A549 (cell line): ENCODE results near the gene ADAMTS2. TPM values are rescaled to one million over a fixed set of nuclear protein-coding genes. Genes with fewer than 3 reads are reported as not detected.

Experiments used
- ATAC-seq, 2 experiments: fragments of 200-7000 bp in 1 of 2; fragments of >200 bp in 1 of 2; cut with Nextera tagmentation in 1 of 2; cut with Tn5 transposase in 1 of 2; 3 replicates each; pipeline versions ENCODE4 v1.8.0 to v1.9.1; 2018 to 2020; ENCODE audit warnings: mild to moderate bottlenecking in 1 of 2, moderate library complexity in 1 of 2
- CTCF ChIA-PET: fragments of 300-600 bp; sonication (Branson Sonifier 250); formaldehyde crosslinking; extraction: SDS; loops from one replicate; lab custom pipeline; 2021; ENCODE audit warnings: antibody characterized with exemption, inconsistent platforms; lab: Yijun Ruan, JAX
- POLR2A ChIA-PET: fragments of 350-600 bp; formaldehyde crosslinking; extraction: SDS; loops from one replicate; lab custom pipeline; 2021; ENCODE audit warnings: antibody characterized with exemption, inconsistent platforms; lab: Yijun Ruan, JAX
- DNase-seq, 2 experiments: peaks; one replicate each; pipeline versions ENCODE4 v3.0.0 to v3.0.0-alpha.2; 2011 to 2016; ENCODE audit warnings: low read depth in 1 of 2, low spot score in 1 of 2
- FAIRE-seq: peaks from 2 replicates; lab custom pipeline; 2011; peaks lifted over from hg19 to GRCh38; lab: Jason Lieb, UNC
- H3K27ac ChIP-seq, 2 experiments: fragments of >200 bp; sonication (Bioruptor Twin); formaldehyde crosslinking; 3 replicates each; pipeline ENCODE4 v1.5.1; 2016 to 2017
- H3K4me1 ChIP-seq: fragments of >200 bp; sonication (Bioruptor Twin); formaldehyde crosslinking; 3 replicates; pipeline ENCODE4 v1.6.1; 2016
- H3K4me2 ChIP-seq: fragments of >200 bp; sonication (Bioruptor Twin); formaldehyde crosslinking; 3 replicates; pipeline ENCODE4 v1.6.1; 2016
- H3K4me3 ChIP-seq: fragments of >200 bp; sonication (Bioruptor Twin); formaldehyde crosslinking; 3 replicates; pipeline ENCODE4 v1.5.1; 2016
- H3K9me3 ChIP-seq: fragments of >200 bp; sonication (Bioruptor Twin); formaldehyde crosslinking; 3 replicates; pipeline ENCODE4 v1.6.1; 2016
- BHLHE40 ChIP-seq: IDR thresholded peaks from 2 replicates; pipeline ENCODE4 v1.6.1; 2012; ENCODE audit warnings: low read depth, low read length, inconsistent platforms
- CBX8 ChIP-seq: fragments of 200-600 bp; sonication (generic); IDR thresholded peaks from 2 replicates; pipeline ENCODE4 v1.6.1; 2016
- CEBPB ChIP-seq, 2 experiments: fragments of >200 bp in 1 of 2; sonication (Bioruptor Twin) in 1 of 2; formaldehyde crosslinking in 1 of 2; IDR thresholded peaks; 2 replicates each; pipeline ENCODE4 v1.6.1; 2012 to 2016
- CHD4 ChIP-seq: fragments of 200-600 bp; sonication (generic); IDR thresholded peaks from 2 replicates; pipeline ENCODE4 v1.6.1; 2016; ENCODE audit warnings: antibody characterized with exemption, mild to moderate bottlenecking, borderline replicate concordance
- EHF ChIP-seq: fragments of 250-450 bp; sonication (Bioruptor Pico); IDR thresholded peaks from 2 replicates; pipeline ENCODE4 v1.5.0; 2020; ENCODE audit warnings: mild to moderate bottlenecking
- ESRRA ChIP-seq: fragments of 150-350 bp; IDR thresholded peaks from 2 replicates; pipeline ENCODE4 v1.6.1; 2014; ENCODE audit warnings: mild to moderate bottlenecking, low read length, borderline replicate concordance
- FOXS1 ChIP-seq: fragments of 250-450 bp; sonication (Bioruptor Pico); IDR thresholded peaks from 2 replicates; pipeline ENCODE4 v1.5.0; 2020; ENCODE audit warnings: mild to moderate bottlenecking, moderate library complexity
- HEYL ChIP-seq: fragments of 250-450 bp; sonication (Bioruptor Pico); IDR thresholded peaks from 2 replicates; pipeline ENCODE4 v1.8.0; 2021; ENCODE audit warnings: mild to moderate bottlenecking, moderate library complexity
- JUN ChIP-seq, 2 experiments: fragments of >200 bp; sonication (Bioruptor Twin); formaldehyde crosslinking; IDR thresholded peaks; 2 replicates in 1 of 2; 3 replicates in 1 of 2; pipeline ENCODE4 v1.6.1; 2016 to 2017
- MAZ ChIP-seq: fragments of 150-350 bp; IDR thresholded peaks from 2 replicates; pipeline ENCODE4 v1.6.1; 2014; ENCODE audit warnings: antibody characterized with exemption, low read depth, low read length, borderline replicate concordance
- NPAS2 ChIP-seq: fragments of 250-450 bp; sonication (Bioruptor Pico); IDR thresholded peaks from 2 replicates; pipeline ENCODE4 v1.8.0; 2022; ENCODE audit warnings: mild to moderate bottlenecking, moderate library complexity, borderline replicate concordance
- PBX3 ChIP-seq: IDR thresholded peaks from 2 replicates; pipeline ENCODE4 v1.6.1; 2012
- PHF8 ChIP-seq: fragments of 200-600 bp; sonication (generic); IDR thresholded peaks from 2 replicates; pipeline ENCODE4 v1.6.1; 2016; ENCODE audit warnings: low read depth, mild to moderate bottlenecking, antibody characterized with exemption, moderate library complexity, borderline replicate concordance
- SREBF2 ChIP-seq: fragments of 450-650 bp; IDR thresholded peaks from 2 replicates; pipeline ENCODE4 v1.6.1; 2014; ENCODE audit warnings: mild to moderate bottlenecking, moderate library complexity
- ZC3H11A ChIP-seq: fragments of 450-650 bp; IDR thresholded peaks from 2 replicates; pipeline ENCODE4 v1.6.1; 2014; ENCODE audit warnings: antibody characterized with exemption, mild to moderate bottlenecking
- WGBS: methylation state at CpG from one replicate; pipeline ENCODE4 v1.1.6; 2017; ENCODE audit errors: missing lambda C conversion rate; 5-methylcytosine and 5-hydroxymethylcytosine counted together
- polyA plus RNA-seq, 4 experiments: library from polyadenylated mRNA; depleted of rRNA in 3 of 4; stranded (reverse); fragments of >200 nt; fragmentation: RNase III in 1 of 4; extraction: RNeasy Plus Mini Kit Qiagen cat#74134 plus additional on column Dnase treatment in 1 of 4; gene quantifications; 2 replicates in 3 of 4; 3 replicates in 1 of 4; pipeline ENCODE4 v1.2.3, GENCODE V29; 2011 to 2017
- TF ChIP-seq, protein P1 (sequence below): fragments of >200 bp; sonication (Bioruptor Twin); formaldehyde crosslinking; IDR thresholded peaks from 3 replicates; pipeline ENCODE4 v1.5.1; 2016
- TF ChIP-seq, protein P2 (sequence below): fragments of 450-650 bp; IDR thresholded peaks from 2 replicates; pipeline ENCODE4 v1.6.1; 2014; ENCODE audit warnings: antibody characterized with exemption
- TF ChIP-seq, protein P3 (sequence below): fragments of 250-450 bp; sonication (Bioruptor Pico); IDR thresholded peaks from 2 replicates; pipeline ENCODE4 v1.5.0; 2020; ENCODE audit warnings: low read depth, mild to moderate bottlenecking, moderate library complexity

Gene ADAMTS2
- polyA plus RNA-seq, 2 of the 4 experiments (the other 2 are of a cell fraction): not detected

- 54% methylated on average over 33 of the region's 36 CpGs for WGBS
- ATAC-seq: no peak
- POLR2A ChIA-PET: no interaction called here
These were observed 9.0 kb downstream of the ADAMTS2 start for GRCh38 chr5:179336126-179336870.

GRCh38 chr5:179333796-179334761, 11.2 kb downstream of the ADAMTS2 start:
- ChIA-PET POLR2A (no interaction called here), CTCF (no interaction called here)
- H3K4me3 ChIP-seq: no peak overlapping the region
- no peak for ATAC-seq
- H3K27ac ChIP-seq: no peak overlapping the region
- no peak for FAIRE-seq
- H3K4me2 ChIP-seq: no peak overlapping the region
- 47% methylated on average over 23 of the region's 24 CpGs for WGBS
- TF ChIP-seq CHD4 (no peak), HEYL (CRISPR knock-in tag) (no peak), NPAS2 (no peak)
- TF ChIP-seq, protein P1, sequence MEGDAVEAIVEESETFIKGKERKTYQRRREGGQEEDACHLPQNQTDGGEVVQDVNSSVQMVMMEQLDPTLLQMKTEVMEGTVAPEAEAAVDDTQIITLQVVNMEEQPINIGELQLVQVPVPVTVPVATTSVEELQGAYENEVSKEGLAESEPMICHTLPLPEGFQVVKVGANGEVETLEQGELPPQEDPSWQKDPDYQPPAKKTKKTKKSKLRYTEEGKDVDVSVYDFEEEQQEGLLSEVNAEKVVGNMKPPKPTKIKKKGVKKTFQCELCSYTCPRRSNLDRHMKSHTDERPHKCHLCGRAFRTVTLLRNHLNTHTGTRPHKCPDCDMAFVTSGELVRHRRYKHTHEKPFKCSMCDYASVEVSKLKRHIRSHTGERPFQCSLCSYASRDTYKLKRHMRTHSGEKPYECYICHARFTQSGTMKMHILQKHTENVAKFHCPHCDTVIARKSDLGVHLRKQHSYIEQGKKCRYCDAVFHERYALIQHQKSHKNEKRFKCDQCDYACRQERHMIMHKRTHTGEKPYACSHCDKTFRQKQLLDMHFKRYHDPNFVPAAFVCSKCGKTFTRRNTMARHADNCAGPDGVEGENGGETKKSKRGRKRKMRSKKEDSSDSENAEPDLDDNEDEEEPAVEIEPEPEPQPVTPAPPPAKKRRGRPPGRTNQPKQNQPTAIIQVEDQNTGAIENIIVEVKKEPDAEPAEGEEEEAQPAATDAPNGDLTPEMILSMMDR: no peak
- no peaks in the 10 kb centered on the region for H3K4me1 ChIP-seq
- H3K9me3 ChIP-seq: no peaks in the 10 kb centered on the region
- no peak for DNase-seq

More at GRCh38 chr5:179336126-179336870, 9.0 kb downstream of the ADAMTS2 start:
- H3K4me1 ChIP-seq: no peaks in the 10 kb centered on the region
- H3K27ac ChIP-seq: no peak overlapping the region
- DNase-seq: no peak
- H3K9me3 ChIP-seq: no peaks in the 10 kb centered on the region
- no peak overlapping the region for H3K4me3 ChIP-seq
- CTCF ChIA-PET: no interaction called here
- no peak for TF ChIP-seq ESRRA
- TF ChIP-seq, protein P1: no peak
- TF ChIP-seq, protein P2, sequence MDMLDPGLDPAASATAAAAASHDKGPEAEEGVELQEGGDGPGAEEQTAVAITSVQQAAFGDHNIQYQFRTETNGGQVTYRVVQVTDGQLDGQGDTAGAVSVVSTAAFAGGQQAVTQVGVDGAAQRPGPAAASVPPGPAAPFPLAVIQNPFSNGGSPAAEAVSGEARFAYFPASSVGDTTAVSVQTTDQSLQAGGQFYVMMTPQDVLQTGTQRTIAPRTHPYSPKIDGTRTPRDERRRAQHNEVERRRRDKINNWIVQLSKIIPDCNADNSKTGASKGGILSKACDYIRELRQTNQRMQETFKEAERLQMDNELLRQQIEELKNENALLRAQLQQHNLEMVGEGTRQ: peak; percentile 32
- TF ChIP-seq, all 56 proteins: peak for 1
- FAIRE-seq: no peak
- H3K4me2 ChIP-seq: no peak overlapping the region

DNA sequence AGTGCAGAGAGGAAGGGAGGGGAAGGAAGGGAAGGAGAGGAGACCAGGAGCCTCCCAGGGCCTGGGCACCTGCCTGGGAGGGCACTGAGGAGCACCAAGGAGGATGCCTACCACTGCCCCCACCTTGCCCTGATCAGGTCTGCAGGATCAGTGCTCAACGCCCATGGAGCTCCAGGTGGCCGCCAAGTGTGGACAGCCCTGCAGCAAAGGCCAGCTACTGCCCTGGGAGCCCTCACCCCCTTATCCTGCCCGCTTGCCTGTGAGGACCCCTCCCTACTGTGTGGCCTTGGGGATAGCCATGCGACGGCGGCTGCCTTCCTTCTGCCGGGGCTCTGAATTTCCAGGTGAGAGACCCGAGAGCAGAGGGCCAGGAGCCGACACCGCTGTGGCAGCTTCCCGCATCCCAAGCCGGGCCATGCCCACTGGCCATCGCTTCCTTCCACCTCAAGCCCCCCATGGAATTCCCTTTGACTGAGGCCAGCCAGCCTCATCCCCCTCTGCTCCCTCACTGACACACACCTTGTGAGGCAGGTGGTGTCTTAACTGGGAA, 12.4 kb downstream of the ADAMTS2 start:
- ChIA-PET POLR2A (no interaction called here), CTCF (interaction anchor here (0.6 kb wide), 1 partner anchor 378 kb away, joined by 3 read pairs; no protein-coding TSS in a partner anchor)
- ATAC-seq (no peak), FAIRE-seq (no peak), DNase-seq (no peak)
- 63% methylated on average over 13 of the region's 13 CpGs for WGBS
- no peak overlapping the region for H3K4me2 ChIP-seq
- no peak overlapping the region for H3K27ac ChIP-seq
- TF ChIP-seq MAZ: no peak
- no peak for TF ChIP-seq ZC3H11A
- no peak for TF ChIP-seq HEYL (CRISPR knock-in tag)
- TF ChIP-seq BHLHE40: no peak
- TF ChIP-seq SREBF2: no peak
- TF ChIP-seq, protein P3, sequence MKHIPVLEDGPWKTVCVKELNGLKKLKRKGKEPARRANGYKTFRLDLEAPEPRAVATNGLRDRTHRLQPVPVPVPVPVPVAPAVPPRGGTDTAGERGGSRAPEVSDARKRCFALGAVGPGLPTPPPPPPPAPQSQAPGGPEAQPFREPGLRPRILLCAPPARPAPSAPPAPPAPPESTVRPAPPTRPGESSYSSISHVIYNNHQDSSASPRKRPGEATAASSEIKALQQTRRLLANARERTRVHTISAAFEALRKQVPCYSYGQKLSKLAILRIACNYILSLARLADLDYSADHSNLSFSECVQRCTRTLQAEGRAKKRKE (CRISPR knock-in tag): no peak
- TF ChIP-seq NPAS2: no peak
- no peak for TF ChIP-seq PBX3
- no peak for TF ChIP-seq EHF (CRISPR knock-in tag)
- TF ChIP-seq FOXS1 (CRISPR knock-in tag): no peak
- no peak for TF ChIP-seq JUN (IDR thresholded peaks at IDR 0.05)
- TF ChIP-seq PHF8: no peak
- no peak for TF ChIP-seq CEBPB (IDR thresholded peaks at IDR 0.05)
- no peak for TF ChIP-seq CBX8
- no peaks in the 10 kb centered on the region for H3K4me1 ChIP-seq
- H3K4me3 ChIP-seq: no peak overlapping the region
- no peaks in the 10 kb centered on the region for H3K9me3 ChIP-seq
